Measurements from ENCODE around the gene CCDC39. TPM values are rescaled to one million over a fixed set of nuclear protein-coding genes. Genes with fewer than 3 reads are reported as not detected.

The CCDC39 gene
- total and polyA plus RNA-seq, 2 of the 13 experiments (the other 11 are each of a cell fraction or from before 2014, with no cell fraction given): not detected

DNA sequence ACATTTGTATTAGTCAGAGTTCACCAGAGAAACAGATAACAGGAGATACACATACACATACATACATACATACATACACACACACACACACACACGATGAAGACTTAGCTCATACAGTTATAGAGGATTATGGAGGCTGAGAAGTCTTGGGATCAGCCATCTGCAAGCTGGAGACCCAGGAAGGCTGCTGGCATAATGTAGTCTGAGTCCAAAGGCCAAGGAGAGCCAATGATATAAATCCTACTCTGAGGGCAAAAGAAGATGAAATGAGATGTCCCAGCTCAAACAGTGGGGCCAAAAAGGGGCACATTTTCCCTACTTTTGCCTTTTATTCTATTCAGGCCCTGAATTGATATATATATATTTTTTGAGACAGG is 83.7 kb downstream of the CCDC39 start (continued):
- TF ChIP-seq HNRNPLL (IDR thresholded peaks at IDR 0.05; ENCODE audit: low read depth, low read length, poor library complexity, severe bottlenecking) (no peak), SMARCE1 (IDR thresholded peaks at IDR 0.05; ENCODE audit: borderline replicate concordance) (no peak), ELF4 (CRISPR knock-in tag; IDR thresholded peaks at IDR 0.05; ENCODE audit: borderline replicate concordance) (no peak), ZFP36L2 (CRISPR knock-in tag; IDR thresholded peaks at IDR 0.05) (no peak), ATF7 (IDR thresholded peaks at IDR 0.05) (no peak), ATF7 (CRISPR knock-in tag; IDR thresholded peaks at IDR 0.05) (no peak), ZC3H4 (CRISPR knock-in tag; IDR thresholded peaks at IDR 0.05; ENCODE audit: borderline replicate concordance) (no peak), SRY (CRISPR knock-in tag; IDR thresholded peaks at IDR 0.05) (no peak), ADNP (CRISPR knock-in tag; IDR thresholded peaks at IDR 0.05) (no peak)
- TF ChIP-seq, protein P1, sequence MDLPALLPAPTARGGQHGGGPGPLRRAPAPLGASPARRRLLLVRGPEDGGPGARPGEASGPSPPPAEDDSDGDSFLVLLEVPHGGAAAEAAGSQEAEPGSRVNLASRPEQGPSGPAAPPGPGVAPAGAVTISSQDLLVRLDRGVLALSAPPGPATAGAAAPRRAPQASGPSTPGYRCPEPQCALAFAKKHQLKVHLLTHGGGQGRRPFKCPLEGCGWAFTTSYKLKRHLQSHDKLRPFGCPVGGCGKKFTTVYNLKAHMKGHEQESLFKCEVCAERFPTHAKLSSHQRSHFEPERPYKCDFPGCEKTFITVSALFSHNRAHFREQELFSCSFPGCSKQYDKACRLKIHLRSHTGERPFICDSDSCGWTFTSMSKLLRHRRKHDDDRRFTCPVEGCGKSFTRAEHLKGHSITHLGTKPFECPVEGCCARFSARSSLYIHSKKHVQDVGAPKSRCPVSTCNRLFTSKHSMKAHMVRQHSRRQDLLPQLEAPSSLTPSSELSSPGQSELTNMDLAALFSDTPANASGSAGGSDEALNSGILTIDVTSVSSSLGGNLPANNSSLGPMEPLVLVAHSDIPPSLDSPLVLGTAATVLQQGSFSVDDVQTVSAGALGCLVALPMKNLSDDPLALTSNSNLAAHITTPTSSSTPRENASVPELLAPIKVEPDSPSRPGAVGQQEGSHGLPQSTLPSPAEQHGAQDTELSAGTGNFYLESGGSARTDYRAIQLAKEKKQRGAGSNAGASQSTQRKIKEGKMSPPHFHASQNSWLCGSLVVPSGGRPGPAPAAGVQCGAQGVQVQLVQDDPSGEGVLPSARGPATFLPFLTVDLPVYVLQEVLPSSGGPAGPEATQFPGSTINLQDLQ (CRISPR knock-in tag; IDR thresholded peaks at IDR 0.05): no peak
- TF ChIP-seq, protein P2, sequence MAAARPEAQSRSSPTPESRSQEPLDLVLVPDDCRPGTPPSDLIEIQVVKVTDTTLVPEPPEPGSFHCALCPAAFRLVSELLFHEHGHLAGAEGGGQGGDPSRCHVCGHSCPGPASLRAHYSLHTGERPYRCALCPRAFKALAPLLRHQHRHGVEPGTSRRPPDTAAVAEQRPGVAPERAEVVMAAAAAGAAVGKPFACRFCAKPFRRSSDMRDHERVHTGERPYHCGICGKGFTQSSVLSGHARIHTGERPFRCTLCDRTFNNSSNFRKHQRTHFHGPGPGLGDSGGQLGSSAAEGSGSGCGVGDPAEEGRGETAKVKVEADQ (CRISPR knock-in tag; IDR thresholded peaks at IDR 0.05; ENCODE audit: borderline replicate concordance): no peak
- TF ChIP-seq, protein P3, sequence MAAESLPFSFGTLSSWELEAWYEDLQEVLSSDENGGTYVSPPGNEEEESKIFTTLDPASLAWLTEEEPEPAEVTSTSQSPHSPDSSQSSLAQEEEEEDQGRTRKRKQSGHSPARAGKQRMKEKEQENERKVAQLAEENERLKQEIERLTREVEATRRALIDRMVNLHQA (CRISPR knock-in tag; IDR thresholded peaks at IDR 0.05): no peak

Measured in HepG2 (cell line).